ENCODE measurements around the gene OSBPL3. TPM values are rescaled to one million over a fixed set of nuclear protein-coding genes. Genes with fewer than 3 reads are reported as not detected.

Gene OSBPL3
- total RNA-seq, 4 donors from 2014 or later: 1.2 to 9.0 (median 3.5) TPM

DNA sequence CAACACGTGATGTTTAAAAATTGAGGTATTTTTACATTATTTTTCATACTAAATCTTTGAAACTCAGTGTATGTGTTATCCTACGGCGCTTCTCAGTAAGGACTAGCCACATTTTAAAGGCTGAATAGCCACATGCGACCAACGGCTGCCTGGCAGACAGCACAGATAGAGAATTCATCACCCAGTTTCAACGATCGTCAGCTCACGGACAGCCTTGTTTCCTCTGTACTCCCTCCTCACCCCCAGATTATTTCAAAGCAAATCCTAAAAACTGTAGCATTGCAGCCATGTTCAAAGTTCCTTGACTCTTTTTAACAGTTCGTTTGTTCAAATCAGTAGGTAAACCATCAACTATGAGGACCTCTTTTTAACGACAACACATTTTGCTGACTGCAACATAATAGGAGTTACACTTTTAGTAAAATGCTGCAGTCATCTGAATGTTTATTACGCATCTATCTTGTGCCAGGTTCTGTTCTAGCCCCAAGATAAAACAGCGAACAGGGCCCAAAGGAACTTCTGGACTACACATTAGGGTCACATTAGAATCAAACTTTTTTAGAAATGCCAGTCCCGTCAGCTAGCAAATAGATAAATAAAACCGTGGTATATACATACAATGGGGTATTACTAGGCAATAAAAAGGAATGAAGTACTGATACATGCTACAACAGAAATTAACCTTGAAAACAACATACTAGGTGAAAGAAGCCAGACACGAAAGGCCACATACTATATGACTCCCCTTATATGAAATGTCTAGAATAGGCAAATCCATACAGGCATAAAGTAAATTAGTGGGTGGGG is 5.7 kb downstream of the OSBPL3 start:
- no peaks in the 10 kb centered on the region for H3K36me3 ChIP-seq
- no peak for DNase-seq
- TF ChIP-seq POLR2A (IDR thresholded peaks at IDR 0.05): no peak
- TF ChIP-seq, protein P1, sequence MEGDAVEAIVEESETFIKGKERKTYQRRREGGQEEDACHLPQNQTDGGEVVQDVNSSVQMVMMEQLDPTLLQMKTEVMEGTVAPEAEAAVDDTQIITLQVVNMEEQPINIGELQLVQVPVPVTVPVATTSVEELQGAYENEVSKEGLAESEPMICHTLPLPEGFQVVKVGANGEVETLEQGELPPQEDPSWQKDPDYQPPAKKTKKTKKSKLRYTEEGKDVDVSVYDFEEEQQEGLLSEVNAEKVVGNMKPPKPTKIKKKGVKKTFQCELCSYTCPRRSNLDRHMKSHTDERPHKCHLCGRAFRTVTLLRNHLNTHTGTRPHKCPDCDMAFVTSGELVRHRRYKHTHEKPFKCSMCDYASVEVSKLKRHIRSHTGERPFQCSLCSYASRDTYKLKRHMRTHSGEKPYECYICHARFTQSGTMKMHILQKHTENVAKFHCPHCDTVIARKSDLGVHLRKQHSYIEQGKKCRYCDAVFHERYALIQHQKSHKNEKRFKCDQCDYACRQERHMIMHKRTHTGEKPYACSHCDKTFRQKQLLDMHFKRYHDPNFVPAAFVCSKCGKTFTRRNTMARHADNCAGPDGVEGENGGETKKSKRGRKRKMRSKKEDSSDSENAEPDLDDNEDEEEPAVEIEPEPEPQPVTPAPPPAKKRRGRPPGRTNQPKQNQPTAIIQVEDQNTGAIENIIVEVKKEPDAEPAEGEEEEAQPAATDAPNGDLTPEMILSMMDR (IDR thresholded peaks at IDR 0.05): no peak
- H3K27me3 ChIP-seq: no peaks in the 10 kb centered on the region
- H3K4me3 ChIP-seq: no peak overlapping the region
- H3K27ac ChIP-seq: no peak overlapping the region
- intact Hi-C loops (cut with DNase I; ENCODE audit: low total_unique reads): no loop called here
- H3K4me1 ChIP-seq: no peaks in the 10 kb centered on the region
- H3K9me3 ChIP-seq: no peaks in the 10 kb centered on the region

DNA sequence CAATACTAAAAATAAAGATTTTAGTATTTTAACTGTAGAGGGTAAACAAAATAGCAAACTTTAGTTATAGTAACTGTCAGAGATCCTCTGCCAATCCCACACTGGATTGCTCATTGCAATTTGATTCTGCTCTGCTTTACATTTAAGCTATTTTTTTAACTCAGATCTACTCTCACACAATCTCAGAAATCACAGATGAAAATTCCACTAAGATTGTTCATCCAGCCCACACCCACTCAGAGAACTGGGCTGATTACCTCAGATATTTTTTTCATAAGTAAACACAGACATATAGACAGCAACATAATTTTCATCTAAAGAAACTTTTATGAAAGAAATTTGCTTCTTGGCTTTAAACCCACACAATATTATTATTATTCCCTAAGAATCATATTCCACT is 7.0 kb downstream of the OSBPL3 start:
- intact Hi-C loops (cut with DNase I; ENCODE audit: low total_unique reads): no loop called here
- Histone ChIP-seq H3K4me3 (no peak overlapping the region), H3K4me1 (no peaks in the 10 kb centered on the region), H3K36me3 (no peaks in the 10 kb centered on the region), H3K27ac (no peak overlapping the region), H3K27me3 (no peaks in the 10 kb centered on the region), H3K9me3 (no peaks in the 10 kb centered on the region)
- no peak for TF ChIP-seq POLR2A (IDR thresholded peaks at IDR 0.05)
- TF ChIP-seq, protein P1 (IDR thresholded peaks at IDR 0.05): no peak
- no peak for DNase-seq

GRCh38 chr7:24972166-24972477 is 7.9 kb downstream of the OSBPL3 start:
- no peak overlapping the region for H3K27ac ChIP-seq
- no peaks in the 10 kb centered on the region for H3K27me3 ChIP-seq
- intact Hi-C loops (cut with DNase I; ENCODE audit: low total_unique reads): no loop called here
- no peak overlapping the region for H3K4me3 ChIP-seq
- H3K9me3 ChIP-seq: no peaks in the 10 kb centered on the region
- H3K4me1 ChIP-seq: no peaks in the 10 kb centered on the region
- DNase-seq: no peak
- no peaks in the 10 kb centered on the region for H3K36me3 ChIP-seq
- TF ChIP-seq, protein P1 (IDR thresholded peaks at IDR 0.05): no peak
- no peak for TF ChIP-seq POLR2A (IDR thresholded peaks at IDR 0.05)

- no peaks in the 10 kb centered on the region for H3K36me3 ChIP-seq
- no peak overlapping the region for H3K4me3 ChIP-seq
- intact Hi-C loops (cut with DNase I; ENCODE audit: low total_unique reads): no loop called here
- TF ChIP-seq, protein P1 (IDR thresholded peaks at IDR 0.05): no peak
- TF ChIP-seq POLR2A (IDR thresholded peaks at IDR 0.05): no peak
- H3K4me1 ChIP-seq: no peaks in the 10 kb centered on the region
- H3K9me3 ChIP-seq: no peaks in the 10 kb centered on the region
- H3K27ac ChIP-seq: no peak overlapping the region
- no peak for DNase-seq
- H3K27me3 ChIP-seq: no peaks in the 10 kb centered on the region
Observed at GRCh38 chr7:24971333-24972165, 8.4 kb downstream of the OSBPL3 start.

DNA sequence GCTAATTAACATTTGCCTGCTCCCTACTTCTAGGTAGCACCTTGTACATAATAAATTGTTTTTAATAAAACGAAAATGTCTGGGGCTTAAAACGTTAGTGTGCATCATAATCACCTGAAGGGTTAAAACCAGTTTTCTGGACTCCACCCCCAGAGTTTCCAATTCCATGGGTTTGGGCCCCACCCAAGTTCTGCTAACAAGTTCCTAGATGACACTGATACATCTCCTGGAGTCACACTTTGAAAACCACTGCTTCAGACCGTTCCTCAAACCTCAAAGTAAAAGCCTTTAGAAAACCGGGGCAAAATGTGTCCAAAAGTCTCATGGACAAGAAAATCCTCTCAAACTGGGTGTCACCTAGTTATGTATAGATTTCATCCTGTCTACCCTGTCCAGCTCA is 9.3 kb downstream of the OSBPL3 start:
- Histone ChIP-seq H3K36me3 (no peaks in the 10 kb centered on the region), H3K9me3 (no peaks in the 10 kb centered on the region), H3K4me1 (no peaks in the 10 kb centered on the region), H3K27me3 (no peaks in the 10 kb centered on the region), H3K27ac (no peak overlapping the region), H3K4me3 (no peak overlapping the region)
- intact Hi-C loops (cut with DNase I; ENCODE audit: low total_unique reads): no loop called here
- TF ChIP-seq, protein P1 (IDR thresholded peaks at IDR 0.05): no peak
- TF ChIP-seq POLR2A (IDR thresholded peaks at IDR 0.05): no peak
- no peak for DNase-seq

Data from uterus (tissue), 4 donors.